Calu3 (cell line): ENCODE data around the gene TXN2. TPM values are rescaled to one million over a fixed set of nuclear protein-coding genes. Genes with fewer than 3 reads are reported as not detected.
A peak's percentile ranks its signal among the peaks of the same experiment; 100 is the strongest.

ENCODE experiments used
- BruUV-seq: library from RNA; stranded (reverse); fragments of 400-500 nt; replicated peaks from 2 replicates; lab custom pipeline; 2021; lab: Mats Ljungman, UMichigan
- CTCF ChIA-PET: fragments of 300-600 bp; sonication (Branson Sonifier 250); formaldehyde crosslinking; loops from one replicate; lab custom pipeline; 2022; ENCODE audit warnings: antibody characterized with exemption; lab: Charles Lee
- DNase-seq: peaks from one replicate; pipeline ENCODE4 v3.0.0; 2022
- H3K27ac Mint-ChIP-seq: one replicate; pipeline ENCODE4 v1.8.0; 2022; ENCODE audit warnings: mixed read lengths; ENCODE audit not compliant: unreplicated experiment
- H3K27me3 Mint-ChIP-seq: one replicate; pipeline ENCODE4 v1.8.0; 2022; ENCODE audit warnings: mixed read lengths; ENCODE audit not compliant: unreplicated experiment
- H3K36me3 Mint-ChIP-seq: one replicate; pipeline ENCODE4 v1.8.0; 2022; ENCODE audit warnings: mild to moderate bottlenecking, moderate library complexity, mixed read lengths; ENCODE audit not compliant: insufficient read depth, unreplicated experiment
- H3K4me1 Mint-ChIP-seq: one replicate; pipeline ENCODE4 v1.8.0; 2022; ENCODE audit warnings: mild to moderate bottlenecking, low read depth, mixed read lengths; ENCODE audit not compliant: unreplicated experiment
- H3K4me3 Mint-ChIP-seq: one replicate; pipeline ENCODE4 v1.8.0; 2022; ENCODE audit warnings: mild to moderate bottlenecking, low read depth, moderate library complexity, mixed read lengths; ENCODE audit not compliant: unreplicated experiment
- H3K9me3 Mint-ChIP-seq: one replicate; pipeline ENCODE4 v1.8.0; 2022; ENCODE audit warnings: low read depth, mixed read lengths; ENCODE audit not compliant: unreplicated experiment
- intact Hi-C: fragments of 100-400 bp; cut with micrococcal nuclease; formaldehyde crosslinking; loops from one replicate; pipeline ENCODE4 v1.10.0; 2022; ENCODE audit not compliant: unreplicated experiment
- total RNA-seq: library from RNA; stranded (reverse); gene quantifications from 2 replicates; pipeline ENCODE4 v1.2.3, GENCODE V29; 2022
- TF ChIP-seq, protein P1 (sequence below): fragments of 200-600 bp; IDR thresholded peaks from one replicate; pipeline ENCODE4 v1.8.0; 2022; ENCODE audit warnings: antibody characterized with exemption; ENCODE audit not compliant: unreplicated experiment

TXN2 gene
- total RNA-seq, 1 experiment from 2014 or later, result 58.4 TPM

DNA sequence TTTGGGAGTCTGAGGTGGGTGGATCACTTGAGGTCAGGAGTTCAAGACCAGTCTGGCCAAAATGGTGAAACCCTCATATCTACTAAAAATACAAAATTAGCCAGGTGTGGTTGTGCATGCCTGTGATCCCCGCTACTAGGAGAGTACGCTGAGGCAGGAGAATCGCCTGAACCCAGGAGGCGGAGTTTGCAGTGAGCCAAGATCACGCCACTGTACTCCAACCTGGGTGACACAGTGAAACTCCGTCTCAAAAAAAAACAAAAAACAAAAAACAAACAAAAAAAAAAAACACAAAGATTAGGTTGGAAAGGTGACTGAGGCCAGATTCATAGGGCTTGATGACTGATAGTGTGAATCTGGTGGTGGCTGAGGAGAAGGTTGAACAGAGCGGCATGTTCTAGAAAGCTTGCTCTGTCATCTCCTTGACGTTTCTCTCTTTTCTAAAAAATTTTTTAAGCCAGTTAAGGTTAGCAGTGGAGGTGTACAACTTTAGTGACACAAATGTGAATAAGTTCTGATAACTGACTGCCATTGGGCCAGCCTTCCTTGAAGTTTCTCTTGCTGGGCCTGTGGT is 40.9 kb downstream of the TXN2 start:
- DNase-seq, result no peak
- intact Hi-C loops, result no loop called here
- Mint-ChIP-seq H3K36me3 (peaks cover 3% of the 10 kb centered on the region), H3K4me3 (no peak overlapping the region), H3K27ac (no peak overlapping the region), H3K4me1 (peaks cover 25% of the 10 kb centered on the region), H3K9me3 (no peaks in the 10 kb centered on the region), H3K27me3 (no peaks in the 10 kb centered on the region)
- TF ChIP-seq, protein P1, sequence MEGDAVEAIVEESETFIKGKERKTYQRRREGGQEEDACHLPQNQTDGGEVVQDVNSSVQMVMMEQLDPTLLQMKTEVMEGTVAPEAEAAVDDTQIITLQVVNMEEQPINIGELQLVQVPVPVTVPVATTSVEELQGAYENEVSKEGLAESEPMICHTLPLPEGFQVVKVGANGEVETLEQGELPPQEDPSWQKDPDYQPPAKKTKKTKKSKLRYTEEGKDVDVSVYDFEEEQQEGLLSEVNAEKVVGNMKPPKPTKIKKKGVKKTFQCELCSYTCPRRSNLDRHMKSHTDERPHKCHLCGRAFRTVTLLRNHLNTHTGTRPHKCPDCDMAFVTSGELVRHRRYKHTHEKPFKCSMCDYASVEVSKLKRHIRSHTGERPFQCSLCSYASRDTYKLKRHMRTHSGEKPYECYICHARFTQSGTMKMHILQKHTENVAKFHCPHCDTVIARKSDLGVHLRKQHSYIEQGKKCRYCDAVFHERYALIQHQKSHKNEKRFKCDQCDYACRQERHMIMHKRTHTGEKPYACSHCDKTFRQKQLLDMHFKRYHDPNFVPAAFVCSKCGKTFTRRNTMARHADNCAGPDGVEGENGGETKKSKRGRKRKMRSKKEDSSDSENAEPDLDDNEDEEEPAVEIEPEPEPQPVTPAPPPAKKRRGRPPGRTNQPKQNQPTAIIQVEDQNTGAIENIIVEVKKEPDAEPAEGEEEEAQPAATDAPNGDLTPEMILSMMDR, result no peak
- CTCF ChIA-PET, result no interaction called here
- BruUV-seq, result no TSS peak

DNA sequence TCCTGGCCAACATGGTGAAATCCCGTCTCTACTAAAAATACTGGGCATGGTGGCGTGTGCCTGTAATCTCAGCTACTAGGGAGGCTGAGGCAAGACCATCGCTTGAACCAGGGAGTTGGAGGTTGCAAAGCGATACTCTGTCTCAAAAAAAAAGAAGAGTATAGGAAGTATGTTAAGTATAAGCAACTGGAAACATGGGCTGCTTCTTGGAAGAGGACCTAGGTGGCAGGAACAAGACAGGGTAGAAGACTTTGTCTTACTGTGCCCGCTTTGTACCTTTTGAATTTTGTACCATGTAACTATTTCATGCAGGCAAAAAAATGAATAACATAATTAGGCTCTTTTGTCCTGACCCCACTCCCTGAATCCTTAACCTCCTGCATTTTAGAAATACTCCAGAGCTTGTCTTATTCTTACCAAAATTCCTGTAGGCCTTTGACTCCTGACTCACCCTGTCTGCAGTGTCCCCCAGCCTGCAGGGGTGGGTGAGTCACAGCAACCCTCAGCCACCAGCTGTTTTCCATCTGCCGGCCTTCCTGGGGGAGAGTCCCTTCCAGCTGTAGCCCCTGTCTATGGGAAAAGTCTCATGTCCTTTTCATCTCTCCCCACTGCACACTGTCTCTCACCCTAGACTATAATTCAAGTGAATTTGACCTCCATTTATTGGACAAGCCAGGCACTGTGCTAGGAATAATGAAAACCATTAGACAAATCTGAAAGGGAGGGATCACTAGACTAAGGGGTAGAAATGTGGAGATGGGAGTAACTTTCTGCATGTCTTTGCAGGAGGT is 41.8 kb downstream of the TXN2 start:
- H3K4me3 Mint-ChIP-seq, result no peak overlapping the region
- peaks cover 5% of the 10 kb centered on the region for H3K36me3 Mint-ChIP-seq
- no peaks in the 10 kb centered on the region for H3K9me3 Mint-ChIP-seq
- H3K4me1 Mint-ChIP-seq, result peaks cover 34% of the 10 kb centered on the region
- TF ChIP-seq, protein P1, result no peak
- no peaks in the 10 kb centered on the region for H3K27me3 Mint-ChIP-seq
- CTCF ChIA-PET, result interaction anchor here (0.7 kb wide), 1 partner anchor 108 kb away, joined by 3 read pairs; no protein-coding TSS in a partner anchor
- BruUV-seq, result no TSS peak
- DNase-seq, result peak; percentile 52
- H3K27ac Mint-ChIP-seq, result peak overlapping the region; percentile 39
- intact Hi-C loops, result no loop called here

DNA sequence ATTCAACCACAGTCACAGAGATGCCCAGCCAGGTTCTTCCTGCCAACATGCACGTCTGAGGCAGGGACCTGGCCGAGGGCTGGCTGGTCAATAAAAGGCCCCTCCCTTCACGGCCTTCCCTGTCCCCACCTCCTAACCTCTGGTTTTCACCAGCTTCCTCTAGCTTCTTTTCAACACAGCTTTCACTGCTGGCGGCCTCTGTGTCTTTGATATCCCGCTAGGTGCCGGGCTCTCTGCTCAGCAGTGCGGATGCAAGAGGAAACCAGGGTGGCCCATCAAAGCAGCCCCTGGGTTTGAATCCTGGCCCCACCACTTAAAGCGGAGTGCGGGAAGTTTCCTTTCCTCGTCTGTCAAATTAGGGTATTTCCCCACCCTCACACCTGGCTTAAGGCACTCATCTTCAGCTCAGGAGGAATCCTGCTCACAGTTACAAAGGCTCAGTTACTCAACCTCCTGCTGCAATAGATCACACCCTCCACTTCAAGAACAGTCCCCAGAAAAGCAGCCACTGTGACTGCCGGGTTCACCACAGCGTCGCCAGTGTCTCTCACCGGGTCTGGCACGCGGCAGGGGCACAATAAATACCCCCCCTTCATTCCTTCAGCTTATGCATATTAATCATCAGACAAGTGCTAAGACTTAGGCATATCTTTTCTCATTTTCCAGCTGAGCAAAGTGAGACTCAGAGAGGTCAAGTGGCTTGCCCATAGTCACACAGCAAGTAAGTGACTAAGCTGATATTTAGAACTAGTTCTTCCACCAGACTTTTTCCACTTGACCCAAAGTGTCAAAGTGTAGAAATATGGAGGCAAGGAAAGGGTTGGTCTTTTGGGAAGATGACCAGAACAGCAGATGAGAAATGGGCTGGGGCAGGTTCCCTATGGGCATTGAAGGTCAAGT is 45.7 kb downstream of the TXN2 start:
- Mint-ChIP-seq H3K4me1 (peaks cover 64% of the 10 kb centered on the region), H3K27me3 (no peaks in the 10 kb centered on the region), H3K27ac (peak overlapping the region; percentile 20), H3K36me3 (peaks cover 5% of the 10 kb centered on the region), H3K4me3 (peak overlapping the region; percentile 31), H3K9me3 (no peaks in the 10 kb centered on the region)
- no TSS peak for BruUV-seq
- DNase-seq, result peak; percentile 63
- CTCF ChIA-PET, result interaction anchor here (0.7 to 2.0 kb wide), 4 partner anchors 10 to 30 kb away, joined by 4 to 7 read pairs (median 5); no protein-coding TSS in a partner anchor
- TF ChIP-seq, protein P1, result no peak
- intact Hi-C loops, result no loop called here
